Activated T-cell treated with anti-CD3 and anti-CD28 coated beads, Interleukin-2, amount 50 U/mL, for 1 hour (primary cell): ENCODE data around the gene AGAP4.
"Not testable (repeated sequence)": the region's sequence is repeated elsewhere in the genome, so short reads cannot be mapped to it uniquely, and the experiment has no call there.

Source experiments
- DNase-seq: peaks from one replicate; pipeline ENCODE4 v3.0.0-alpha.2; 2020

The AGAP4 gene

GRCh38 chr10:45847400-45847799 is at the start of gene AGAP4:
Gene AGAP4 (minus strand): TSS chr10:45847500. CDS start chr10:45847347, 153 bp downstream.
- not testable (repeated sequence) for DNase-seq

- DNase-seq, result not testable (repeated sequence)
Observed at GRCh38 chr10:45890721-45891120, 43.4 kb upstream of the AGAP4 start.

DNA sequence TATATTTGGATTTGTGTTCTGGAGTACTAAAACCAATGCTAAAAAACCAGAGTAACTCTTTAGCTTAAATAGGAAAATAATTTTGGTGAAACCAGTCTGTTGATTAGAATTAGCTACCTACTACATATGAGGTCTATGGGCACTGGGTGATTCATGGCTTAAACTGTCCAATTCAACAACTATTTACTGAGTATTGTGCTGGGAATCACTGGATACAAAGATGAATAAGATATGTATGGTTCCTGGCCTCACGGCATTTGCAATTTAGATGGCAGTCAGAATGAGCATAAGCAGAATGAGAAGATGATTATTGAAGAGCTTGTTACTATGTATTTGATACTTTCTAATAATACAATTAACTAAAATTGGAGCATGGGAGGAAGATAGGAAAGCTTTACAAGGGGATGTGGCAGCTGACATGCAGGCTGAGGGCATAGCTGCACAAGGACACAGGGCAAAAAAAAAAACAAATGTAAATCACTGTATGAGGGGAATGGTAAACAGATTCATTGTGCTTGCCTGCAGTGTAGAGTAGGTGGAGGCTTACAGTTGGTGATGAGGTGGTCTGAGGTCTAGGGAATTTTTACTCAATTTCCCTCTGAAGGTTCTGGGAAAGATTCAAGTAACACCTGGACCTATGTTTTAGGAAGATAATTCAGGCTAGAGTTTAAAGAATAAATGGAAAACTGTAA is 42.4 kb upstream of the AGAP4 start:
- DNase-seq, result not testable (repeated sequence)

GRCh38 chr10:45882880-45883279 is 35.6 kb upstream of the AGAP4 start:
- not testable (repeated sequence) for DNase-seq

GRCh38 chr10:45865404-45865803 is 18.1 kb upstream of the AGAP4 start:
- DNase-seq, result not testable (repeated sequence)

- DNase-seq, result not testable (repeated sequence)
Observed at GRCh38 chr10:45864264-45864663, 17.0 kb upstream of the AGAP4 start.

DNA sequence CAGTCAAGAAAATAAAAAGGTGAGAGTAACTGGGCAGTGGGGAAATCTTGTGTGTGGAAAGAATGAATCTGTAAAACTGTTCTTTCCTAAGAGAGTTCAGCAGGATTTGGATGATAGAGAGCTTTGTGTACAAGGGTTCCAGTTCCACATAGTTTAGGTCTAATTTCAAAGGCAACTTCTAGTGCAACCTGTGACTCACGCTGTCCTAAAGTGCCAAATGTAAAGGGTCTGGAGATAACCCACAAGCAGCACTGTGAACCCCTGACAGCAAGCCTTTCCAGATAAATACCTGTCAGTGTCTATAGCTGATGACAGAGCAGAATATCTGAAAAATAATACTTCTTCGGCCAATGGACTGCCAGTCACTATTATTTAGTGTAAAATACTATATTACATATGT is 16.3 kb upstream of the AGAP4 start:
- DNase-seq, result not testable (repeated sequence)

DNA sequence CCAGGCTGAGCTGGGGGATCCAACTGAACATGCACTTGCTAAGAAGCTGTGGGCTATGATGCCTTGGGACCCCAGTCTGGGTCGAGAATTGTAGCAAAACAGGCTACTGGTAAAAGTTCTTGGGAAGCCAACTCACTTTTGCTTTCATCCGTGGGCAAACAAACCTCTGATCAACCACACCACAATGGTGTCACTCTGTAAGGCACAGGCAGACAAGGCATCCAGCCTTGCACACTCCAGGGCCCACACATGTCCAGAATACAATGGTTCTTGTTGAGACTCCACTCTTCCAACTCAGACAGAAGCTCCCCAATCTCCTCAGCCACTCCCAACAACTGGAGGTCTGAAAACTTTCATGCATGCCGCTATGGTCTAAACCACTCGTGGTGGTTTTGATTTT is 10.6 kb upstream of the AGAP4 start:
- DNase-seq, result not testable (repeated sequence)

DNA sequence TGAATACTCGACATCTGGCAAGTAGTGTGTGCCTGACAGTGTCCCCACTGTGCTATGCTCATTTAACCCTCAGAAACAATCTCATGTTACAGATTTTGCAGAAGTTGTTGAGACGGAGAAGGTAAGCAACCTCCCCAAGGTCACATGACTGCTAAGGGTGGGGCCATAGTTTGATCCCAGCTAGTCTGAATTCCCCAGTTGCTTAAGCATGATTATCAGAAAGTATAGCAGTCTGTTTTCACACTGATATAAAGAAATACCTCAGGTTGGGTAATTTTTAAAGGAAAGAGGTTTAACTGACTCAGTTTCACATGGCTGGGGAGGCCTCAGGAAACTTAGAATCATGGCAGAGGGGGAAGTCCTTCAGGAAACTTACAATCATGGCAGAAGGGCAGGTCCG is 1.2 kb upstream of the AGAP4 start:
- not testable (repeated sequence) for DNase-seq

DNA sequence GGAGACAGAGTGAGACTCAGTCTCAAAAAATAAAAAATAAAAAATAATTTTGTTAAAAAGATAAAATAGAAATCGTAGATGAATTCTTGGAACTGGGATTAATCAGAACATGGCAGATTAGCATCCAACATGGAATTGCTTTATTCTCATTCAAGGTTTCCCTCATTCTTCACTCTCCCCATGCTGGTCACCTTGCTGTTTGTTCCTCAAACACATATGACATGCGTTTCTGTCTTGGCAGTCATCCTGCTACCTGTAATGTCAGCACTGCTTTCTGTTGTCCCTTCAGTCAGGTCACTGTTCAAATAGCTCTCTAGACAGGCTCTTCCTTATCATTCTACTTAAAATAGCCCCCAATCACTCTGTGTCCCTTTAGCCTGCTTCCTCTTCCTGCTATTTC is 24.4 kb downstream of the AGAP4 start:
- not testable (repeated sequence) for DNase-seq

- not testable (repeated sequence) for DNase-seq
Observed at GRCh38 chr10:45820107-45820830, 27.0 kb downstream of the AGAP4 start.

GRCh38 chr10:45819552-45819951 is 27.7 kb downstream of the AGAP4 start:
- DNase-seq, result no peak

DNA sequence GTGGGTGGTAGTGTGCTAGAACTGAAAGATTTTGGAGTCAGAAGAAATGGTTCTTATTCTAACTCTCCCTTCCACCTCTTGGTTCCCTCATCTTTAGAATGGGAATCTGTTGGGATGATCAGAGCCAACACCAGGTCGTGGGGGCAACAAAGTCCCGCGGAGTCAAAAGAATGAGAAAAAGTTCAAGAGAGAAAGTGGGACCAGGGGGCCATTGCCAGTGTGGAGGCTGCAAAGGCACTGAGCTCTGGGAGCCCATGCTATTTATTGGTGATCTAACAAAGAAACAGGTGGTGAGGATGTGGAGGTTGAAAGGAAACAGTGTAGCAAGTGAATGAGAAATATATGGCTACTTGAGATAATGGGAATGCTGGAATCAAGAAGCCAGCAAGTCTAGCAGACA is 29.4 kb downstream of the AGAP4 start:
- DNase-seq, result no peak

DNA sequence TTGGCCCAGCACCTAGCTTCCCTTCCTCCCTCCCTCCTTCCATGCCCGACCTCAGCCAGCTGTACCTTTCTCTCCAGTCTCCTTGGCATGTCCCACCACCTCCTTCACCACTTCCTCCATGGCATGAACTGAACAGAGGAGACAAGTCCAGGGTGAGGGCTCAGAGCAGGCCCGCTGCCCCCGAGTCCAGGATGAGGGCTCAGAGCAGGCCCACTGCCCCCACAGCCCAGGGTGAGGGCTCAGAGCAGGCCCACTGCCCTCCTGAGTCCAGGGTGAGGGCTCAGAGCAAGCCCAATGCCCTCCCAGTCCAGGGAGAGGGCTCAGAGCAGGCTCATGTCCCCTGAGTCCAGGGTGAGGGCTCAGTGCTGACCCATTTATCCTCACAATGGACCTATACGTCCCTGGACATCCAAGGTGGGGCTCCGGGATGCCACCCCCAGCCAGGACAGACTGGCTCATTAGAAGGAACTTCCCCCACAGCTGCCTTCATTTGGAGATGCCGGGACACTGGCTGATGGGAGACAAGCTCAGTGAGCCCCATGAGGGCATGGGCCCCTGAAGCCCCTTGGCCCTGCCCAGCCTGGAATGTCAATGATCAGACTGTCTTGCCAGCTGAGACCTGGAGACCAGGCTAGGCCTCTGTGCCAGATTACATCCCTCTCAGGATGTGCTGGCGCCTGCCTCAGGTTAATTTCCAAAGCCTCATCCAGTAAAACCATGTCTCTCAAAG is 30.0 kb downstream of the AGAP4 start:
- no peak for DNase-seq

GRCh38 chr10:45814146-45814545 is 33.2 kb downstream of the AGAP4 start:
- DNase-seq, result not testable (repeated sequence)

DNA sequence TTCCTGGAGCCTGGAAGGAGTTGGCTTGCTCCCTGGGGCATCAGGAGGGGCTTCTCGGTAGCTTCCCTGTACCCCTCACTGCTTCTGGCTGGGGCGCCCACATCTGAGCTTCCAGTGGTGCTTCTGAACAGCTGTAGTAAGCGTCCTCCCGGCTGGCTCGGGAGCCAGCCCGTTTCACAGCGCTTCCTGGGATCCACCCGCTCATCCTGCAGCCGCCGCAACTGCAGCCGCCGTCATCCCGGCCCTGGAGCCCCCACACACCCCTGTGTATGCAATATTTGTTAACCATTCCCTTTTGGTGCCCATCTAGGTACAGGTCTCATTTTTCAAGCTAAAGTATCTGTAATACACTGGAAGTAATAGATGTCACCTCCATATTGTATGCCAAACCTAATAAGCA is 34.3 kb downstream of the AGAP4 start:
- not testable (repeated sequence) for DNase-seq

DNA sequence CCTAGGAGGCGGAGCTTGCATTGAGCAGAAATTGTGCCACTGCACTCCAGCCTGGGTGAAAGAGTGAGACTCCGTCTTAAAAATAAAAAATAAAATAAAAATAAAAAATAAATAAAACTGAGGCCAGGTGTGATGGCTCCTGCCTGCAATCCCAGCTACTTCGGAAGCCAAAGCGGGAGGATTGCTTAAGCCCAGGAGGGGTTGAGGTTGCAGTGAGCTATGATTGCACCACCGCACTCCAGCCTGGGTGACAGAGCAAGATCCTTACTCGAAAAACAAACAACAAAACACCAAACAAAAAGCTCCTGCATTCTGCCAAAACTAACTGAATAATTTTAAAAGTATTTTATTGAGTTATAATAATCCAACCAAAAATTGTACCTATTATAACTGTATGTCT is 36.2 kb downstream of the AGAP4 start:
- no peak for DNase-seq

DNA sequence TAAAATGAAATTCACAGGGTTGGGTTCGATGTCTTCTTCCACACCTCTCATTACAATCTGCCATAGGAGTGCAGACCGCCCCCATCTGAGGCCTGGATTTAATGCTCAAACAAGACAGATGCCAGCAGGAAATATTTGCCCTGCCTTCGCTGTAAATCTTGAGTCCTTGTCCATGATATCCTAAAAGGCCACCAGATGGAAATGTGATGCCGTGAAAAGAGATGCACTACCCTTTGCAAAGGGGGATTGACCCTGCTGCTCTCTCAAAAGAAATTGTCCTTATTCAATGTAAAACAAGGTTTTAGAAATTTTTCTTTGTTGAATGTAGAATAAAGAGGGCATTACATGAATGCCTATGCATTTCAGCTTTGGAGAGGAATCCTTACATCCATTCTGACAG is 37.5 kb downstream of the AGAP4 start:
- no peak for DNase-seq

GRCh38 chr10:45804996-45805395 is 42.3 kb downstream of the AGAP4 start:
- not testable (repeated sequence) for DNase-seq

GRCh38 chr10:45803060-45804010 is 44.0 kb downstream of the AGAP4 start:
- DNase-seq, result not testable (repeated sequence)

- not testable (repeated sequence) for DNase-seq
Observed at GRCh38 chr10:45794761-45795160, 52.5 kb downstream of the AGAP4 start.

DNA sequence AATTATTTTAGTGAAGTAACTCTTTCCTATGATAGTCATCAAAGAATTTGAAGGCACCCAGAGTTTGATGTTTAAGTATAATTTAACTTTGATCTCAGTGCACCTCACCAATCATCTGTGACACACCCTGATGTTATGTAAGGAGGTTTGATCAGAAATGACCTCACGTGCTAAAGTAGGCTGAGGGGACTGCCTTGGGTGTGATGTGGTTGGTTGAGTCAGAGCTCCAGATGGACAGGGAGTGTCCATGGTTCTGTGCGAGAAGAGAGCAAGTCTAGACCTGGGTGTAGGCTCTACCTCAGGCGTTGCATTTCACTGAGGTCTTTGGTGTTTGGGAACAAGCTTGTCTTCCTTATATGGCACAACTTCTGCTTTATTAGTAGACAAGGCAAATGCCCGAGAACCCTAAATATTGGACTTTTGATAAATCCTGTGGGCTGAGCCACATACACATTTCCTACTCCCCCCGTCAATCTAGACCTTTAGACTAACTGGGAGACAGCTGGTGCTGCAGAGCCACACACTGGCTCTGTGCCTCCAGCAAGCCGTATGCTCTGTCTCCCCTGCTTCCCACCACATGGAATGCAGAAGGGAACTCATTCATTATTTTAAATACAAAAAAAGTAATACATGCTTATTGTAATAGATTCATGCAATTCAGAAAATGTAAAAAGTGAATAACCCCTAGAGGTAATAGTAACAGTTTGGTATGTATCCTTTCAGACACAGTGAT is 56.4 kb downstream of the AGAP4 start:
- not testable (repeated sequence) for DNase-seq
